GM12878 (cell line): ENCODE measurements around the gene DIRAS1. TPM values are rescaled to one million over a fixed set of nuclear protein-coding genes. Genes with fewer than 3 reads are reported as not detected.
A peak's percentile ranks its signal among the peaks of the same experiment; 100 is the strongest.

Experiments
- ATAC-seq: fragments of 200-7000 bp; cut with Tn5 transposase; 3 replicates; pipeline ENCODE4 v1.9.1; 2020; ENCODE audit warnings: mild to moderate bottlenecking, moderate library complexity
- BruUV-seq: library from RNA; stranded (reverse); fragments of 400-500 nt; replicated peaks from 2 replicates; lab custom pipeline; 2021; lab: Mats Ljungman, UMichigan
- CTCF ChIA-PET: fragments of 300-600 bp; sonication (Branson Sonifier 250); formaldehyde crosslinking; extraction: SDS; loops from one replicate; lab custom pipeline; 2021; ENCODE audit warnings: inconsistent platforms; lab: Yijun Ruan, JAX
- POLR2A ChIA-PET: fragments of 350-600 bp; formaldehyde crosslinking; extraction: SDS; loops from one replicate; lab custom pipeline; 2021; ENCODE audit warnings: inconsistent platforms; lab: Charles Lee
- RAD21 ChIA-PET: fragments of 300-600 bp; sonication (Branson Sonifier 250); formaldehyde crosslinking; loops from one replicate; lab custom pipeline; 2023; ENCODE audit warnings: antibody characterized with exemption; ENCODE audit not compliant: unreplicated experiment; lab: Charles Lee
- SMC1A ChIA-PET: fragments of 300-600 bp; sonication (Branson Sonifier 250); formaldehyde crosslinking; loops from one replicate; lab custom pipeline; 2023; ENCODE audit not compliant: unreplicated experiment, uncharacterized antibody; lab: Charles Lee
- DNase-seq: peaks from one replicate; pipeline ENCODE4 v3.0.0-alpha.2; 2011; ENCODE audit warnings: low read depth, low spot score
- FAIRE-seq: peaks from 3 replicates; lab custom pipeline; 2011; peaks lifted over from hg19 to GRCh38; lab: Jason Lieb, UNC
- H2AFZ ChIP-seq: 2 replicates; pipeline ENCODE4 v1.6.0; 2011; ENCODE audit warnings: low read depth, low read length, control low read depth; ENCODE audit not compliant: control insufficient read depth
- H3K27ac ChIP-seq: 2 replicates; pipeline ENCODE4 v1.5.1; 2011; ENCODE audit warnings: control low read depth; ENCODE audit not compliant: control insufficient read depth, insufficient read depth
- H3K27me3 ChIP-seq, 2 experiments: replicated peaks in 1 of 2; 2 replicates each; pipeline versions ENCODE4 v1.6.0 to v1.6.1; 2011; ENCODE audit warnings: low read length in 1 of 2; ENCODE audit not compliant: control insufficient read depth in 2 of 2, insufficient read depth in 2 of 2
- H3K36me3 ChIP-seq, 2 experiments: 2 replicates each; pipeline ENCODE4 v1.5.1; 2011; ENCODE audit warnings: low read length in 1 of 2; ENCODE audit not compliant: control insufficient read depth in 2 of 2, insufficient read depth in 2 of 2
- H3K4me1 ChIP-seq: 2 replicates; pipeline ENCODE4 v1.6.1; 2011; ENCODE audit warnings: mild to moderate bottlenecking, low read length, moderate library complexity, mixed read lengths; ENCODE audit not compliant: control insufficient read depth, insufficient read depth
- H3K4me2 ChIP-seq: 2 replicates; pipeline ENCODE4 v1.6.0; 2011; ENCODE audit warnings: control low read depth; ENCODE audit not compliant: control insufficient read depth, insufficient read depth
- H3K4me3 ChIP-seq: fragments of 200-600 bp; sonication (generic); 2 replicates; pipeline ENCODE4 v1.5.1; 2016
- H3K79me2 ChIP-seq: 2 replicates; pipeline ENCODE4 v1.6.0; 2011; ENCODE audit warnings: low read length; ENCODE audit not compliant: control insufficient read depth, insufficient read depth
- H3K9ac ChIP-seq: 2 replicates; pipeline ENCODE4 v1.8.0; 2011; ENCODE audit warnings: low read length, control low read depth, mixed read lengths; ENCODE audit not compliant: control insufficient read depth, insufficient read depth
- H3K9me3 ChIP-seq: replicated peaks from 3 replicates; pipeline ENCODE4 v1.5.1; 2011; ENCODE audit warnings: mild to moderate bottlenecking, low read length; ENCODE audit not compliant: control insufficient read depth, insufficient read depth
- H4K20me1 ChIP-seq: 2 replicates; pipeline ENCODE4 v1.6.0; 2011; ENCODE audit not compliant: control insufficient read depth, insufficient read depth
- PKNOX1 ChIP-seq: fragments of 450-650 bp; IDR thresholded peaks from 2 replicates; pipeline ENCODE4 v1.6.1; 2016; ENCODE audit warnings: mild to moderate bottlenecking
- SREBF1 ChIP-seq: IDR thresholded peaks from 2 replicates; pipeline ENCODE4 v1.6.1; 2012; ENCODE audit warnings: mild to moderate bottlenecking, low read length
- WGBS: methylation state at CpG from one replicate; pipeline ENCODE4 v1.1.6; 2016; ENCODE audit warnings: low lambda C conversion rate; ENCODE audit not compliant: insufficient replicate concordance, insufficient coverage; ENCODE audit errors: missing lambda C conversion rate; 5-methylcytosine and 5-hydroxymethylcytosine counted together
- in situ Hi-C: fragments of 300-500 bp; cut with MboI; formaldehyde crosslinking; loops from 9 replicates; pipeline ENCODE4 v1.14.3; 2018; ENCODE audit warnings: mixed read lengths
- intact Hi-C: fragments of 100-400 bp; cut with micrococcal nuclease; formaldehyde crosslinking; loops from one replicate; pipeline ENCODE4 v1.14.2; 2022; ENCODE audit not compliant: unreplicated experiment
- polyA plus RNA-seq, 11 experiments: library from polyadenylated mRNA; depleted of rRNA in 4 of 11; unstranded in 6 of 11; stranded (reverse) in 5 of 11; fragments of >200 nt; fragmentation: Nextera tagmentation in 4 of 11; fragmentation: Illumina TruSeq in 1 of 11; extraction: Ambion mirVana in 4 of 11; extraction: Trizol in 1 of 11; gene quantifications; 1 replicate in 1 of 11; 2 replicates in 10 of 11; pipeline versions ENCODE4 v1.2.1 to v1.2.3, GENCODE V29; 2011 to 2016; ENCODE audit warnings: inconsistent platforms in 2 of 11, missing spikeins in 2 of 11, low read depth in 1 of 11
- total RNA-seq, 4 experiments: library from RNA; depleted of rRNA in 3 of 4; stranded (reverse); fragments of >200 nt in 3 of 4; fragmentation: Illumina TruSeq in 1 of 4; extraction: Trizol in 1 of 4; gene quantifications; 2 replicates each; pipeline versions ENCODE4 v1.2.1 to v1.2.3, GENCODE V29; 2013 to 2021
- TF ChIP-seq, protein P1 (sequence below): IDR thresholded peaks from 2 replicates; pipeline ENCODE4 v1.6.1; 2012; ENCODE audit warnings: low read depth, low read length, improper control_type of control experiment

DIRAS1 gene
- total and polyA plus RNA-seq, 10 of the 15 experiments (the other 5 are each of a cell fraction or from before 2014, with no cell fraction given): 0.04 to 0.18 (median 0.08) TPM; not detected in 3

DNA sequence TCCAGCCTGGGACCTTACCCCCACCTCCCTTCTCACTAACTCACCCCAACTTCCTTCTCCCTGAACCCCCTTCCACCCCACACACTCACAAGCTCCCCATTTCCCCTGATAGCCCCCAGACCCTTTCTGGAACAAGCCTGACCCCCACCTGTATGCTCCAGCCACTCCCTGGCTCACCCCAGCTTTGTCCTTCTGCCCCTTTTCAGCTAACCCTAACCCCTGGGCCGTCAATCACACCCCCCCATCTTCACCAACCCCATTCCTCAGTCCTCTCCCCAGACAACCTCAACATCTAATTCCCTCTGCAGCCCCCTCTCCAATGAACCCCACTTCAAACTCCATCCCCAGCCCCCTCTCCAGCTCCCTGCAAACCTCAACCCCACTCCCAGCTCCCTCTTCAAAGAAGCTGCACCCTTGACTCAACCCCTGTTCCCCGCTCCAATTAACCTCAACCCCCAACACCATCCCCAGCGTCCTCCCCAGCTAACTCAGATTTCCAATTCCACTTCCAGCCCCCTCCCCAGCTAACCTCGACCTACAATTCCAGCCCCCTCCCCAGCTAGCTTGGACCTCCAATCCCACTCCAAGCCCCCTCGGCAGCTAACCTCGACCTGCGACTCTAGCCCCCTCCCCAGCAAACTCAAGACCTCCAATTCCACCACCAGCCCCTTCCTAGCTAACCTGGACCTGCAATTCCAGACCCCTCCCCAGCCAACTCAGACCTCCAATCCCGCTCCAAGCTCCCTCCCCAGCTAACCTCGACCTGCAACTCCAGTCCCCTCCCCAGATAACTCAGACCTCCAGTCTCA, 19.6 kb downstream of the DIRAS1 start:
- BruUV-seq: no TSS peak
- DNase-seq: no peak
- peaks cover 39% of the 10 kb centered on the region for H3K79me2 ChIP-seq
- WGBS: 0% methylated on average over 8 of the region's 9 CpGs
- H3K27me3 ChIP-seq: no peaks in the 10 kb centered on the region
- no peaks in the 10 kb centered on the region for H4K20me1 ChIP-seq
- intact Hi-C loops (loop anchor here (5.0 kb wide), 1 partner anchor 46 kb away; no protein-coding TSS in a partner anchor), in situ Hi-C loops (no loop called here)
- peak overlapping the region; percentile 81 for H3K4me2 ChIP-seq
- ChIA-PET SMC1A (interaction anchor here (0.6 to 4.1 kb wide), 6 partner anchors 9 to 142 kb away, joined by 3 to 24 read pairs (median 3); no protein-coding TSS in a partner anchor), POLR2A (interaction anchor here (0.5 to 1.6 kb wide), 8 partner anchors 8 to 245 kb away, joined by 3 to 6 read pairs (median 4); partner anchors contain the start of gene LMNB2), CTCF (interaction anchor here (1.5 kb wide), 2 partner anchors 48 to 53 kb away, joined by 6 to 7 read pairs; no protein-coding TSS in a partner anchor), RAD21 (interaction anchor here (0.6 to 1.2 kb wide), 4 partner anchors 9 to 53 kb away, joined by 3 to 6 read pairs (median 4); no protein-coding TSS in a partner anchor)
- H3K4me1 ChIP-seq: peaks cover 36% of the 10 kb centered on the region
- peak overlapping the region; percentile 88 for H3K4me3 ChIP-seq
- peak overlapping the region; percentile 59 for H3K9ac ChIP-seq
- peak overlapping the region; percentile 46 for H3K27ac ChIP-seq
- no peak for FAIRE-seq
- ATAC-seq: no peak
- H3K36me3 ChIP-seq: no peaks in the 10 kb centered on the region
- no peak overlapping the region for H2AFZ ChIP-seq
- no peak for TF ChIP-seq SREBF1
- TF ChIP-seq PKNOX1: peak; percentile 72
- TF ChIP-seq, protein P1, sequence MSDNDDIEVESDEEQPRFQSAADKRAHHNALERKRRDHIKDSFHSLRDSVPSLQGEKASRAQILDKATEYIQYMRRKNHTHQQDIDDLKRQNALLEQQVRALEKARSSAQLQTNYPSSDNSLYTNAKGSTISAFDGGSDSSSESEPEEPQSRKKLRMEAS: no peak
- TF ChIP-seq, all 136 proteins: peak for 1
- H3K9me3 ChIP-seq: no peaks in the 10 kb centered on the region
